ENCODE data around the gene KCNK18. TPM values are rescaled to one million over a fixed set of nuclear protein-coding genes. Genes with fewer than 3 reads are reported as not detected.

The KCNK18 gene
- total RNA-seq, 1 experiment from 2014 or later, result not detected

DNA sequence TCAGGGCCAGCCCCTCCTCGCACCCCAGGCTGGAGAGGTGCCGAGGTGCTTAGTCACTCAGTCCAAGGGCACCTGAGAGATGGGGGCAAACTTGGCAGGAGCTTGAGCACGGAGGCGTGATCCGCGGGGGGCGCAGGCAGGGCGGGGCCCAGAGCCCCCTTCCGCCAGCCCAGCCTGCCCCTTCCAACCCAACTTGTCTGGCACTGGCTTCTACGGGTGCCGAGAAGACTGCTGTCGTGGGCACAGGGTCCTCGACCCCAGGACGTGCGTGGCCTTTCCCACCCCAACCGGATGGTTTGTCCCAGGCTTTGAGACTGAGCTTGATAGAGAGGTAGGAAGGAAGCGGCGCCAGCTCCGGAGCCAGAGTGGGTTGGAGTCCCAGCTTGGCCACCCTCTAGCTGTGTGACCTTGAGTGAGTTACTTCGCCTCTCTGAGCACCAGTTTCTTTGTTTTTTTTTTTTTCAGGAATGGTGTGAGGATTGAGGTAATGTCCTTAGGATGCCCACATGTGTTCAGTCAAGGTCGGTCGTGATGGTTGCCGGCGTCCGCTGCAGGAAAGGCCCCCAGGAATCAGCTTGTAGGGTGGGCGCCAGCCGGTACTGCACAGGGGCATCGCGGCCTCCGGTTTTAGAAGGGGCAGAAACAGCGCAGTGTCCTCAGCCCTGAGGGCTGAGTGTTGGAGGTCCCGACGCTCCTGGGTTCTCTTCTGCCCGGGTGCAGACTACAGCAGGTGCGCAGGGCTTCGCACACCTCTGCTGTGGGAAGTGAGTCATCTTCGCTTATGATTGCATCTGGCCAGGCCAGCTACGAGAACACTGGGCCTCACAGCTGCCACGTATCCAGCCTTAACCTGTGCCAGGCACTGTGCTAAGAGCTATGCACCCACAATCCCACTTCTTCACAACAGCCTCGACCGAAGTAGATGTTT lies 30.6 kb upstream of the KCNK18 start:
- Histone ChIP-seq H3K4me2 (ENCODE audit: insufficient read depth, insufficient read length, low read length) (peak overlapping the region; percentile 44), H3T11ph (ENCODE audit: low read length) (no peak overlapping the region), H3K4me1 (ENCODE audit: insufficient read depth, low read length) (peaks cover under 1% of the 10 kb centered on the region; the same call in 1 of the 2 replicates), H2BK120ac (ENCODE audit: low read depth, low read length, poor library complexity, severe bottlenecking) (no peak overlapping the region), H4K5ac (ENCODE audit: insufficient read length, low read depth, low read length) (no peak overlapping the region), H3K27me3 (ENCODE audit: insufficient read depth, low read length) (peaks cover 88% of the 10 kb centered on the region), H3K79me2 (ENCODE audit: insufficient read depth, low read length) (no peaks in the 10 kb centered on the region), H3K27ac (ENCODE audit: insufficient read length, low read depth, low read length) (no peak overlapping the region), H2BK5ac (ENCODE audit: insufficient read length, low read length) (no peak overlapping the region), H3K23me2 (ENCODE audit: insufficient read length, low read depth, low read length, poor library complexity, severe bottlenecking) (peaks cover 18% of the 10 kb centered on the region), H4K8ac (replicated peaks; ENCODE audit: insufficient read length, low read depth, low read length) (no peak overlapping the region), H3K14ac (ENCODE audit: insufficient read depth, low read length) (no peak overlapping the region), H4K91ac (ENCODE audit: insufficient read length, low read depth, low read length) (no peak overlapping the region), H3K18ac (ENCODE audit: insufficient read length, low read depth, low read length) (no peak overlapping the region), H3K23ac (ENCODE audit: insufficient read length, low read depth, low read length) (no peak overlapping the region), H3K9ac (ENCODE audit: extremely low read depth, insufficient read length, low read length) (no peak overlapping the region), H2AFZ (ENCODE audit: low read length) (no peak overlapping the region), H3K4ac (ENCODE audit: low read depth, low read length) (no peak overlapping the region), H2BK20ac (ENCODE audit: low read depth, low read length, poor library complexity, severe bottlenecking) (no peak overlapping the region), H3K9me3 (ENCODE audit: control insufficient read depth, low read depth, low read length) (no peaks in the 10 kb centered on the region), H2BK12ac (ENCODE audit: insufficient read length, low read depth, low read length) (no peak overlapping the region), H3K79me1 (ENCODE audit: insufficient read depth, low read depth, low read length, poor library complexity, severe bottlenecking) (no peaks in the 10 kb centered on the region), H3K56ac (ENCODE audit: insufficient read length, low read depth, low read length) (no peak overlapping the region), H2BK15ac (ENCODE audit: low read depth, low read length) (no peak overlapping the region), H2AK5ac (ENCODE audit: insufficient read length, low read length) (no peak overlapping the region), H4K20me1 (ENCODE audit: control insufficient read depth, insufficient read depth, insufficient read length) (no peaks in the 10 kb centered on the region)
- Mint-ChIP-seq H3K27me3 (ENCODE audit: low read depth) (peaks cover 99% of the 10 kb centered on the region), H3K4me3 (peak overlapping the region in 1 of 2 experiments; percentile 80; a peak in 3 of 5 replicates), H3K9me3 (peaks cover 0 to 4% of the 10 kb centered on the region in 2 experiments; a peak in 1 of 5 replicates), H3K36me3 (ENCODE audit: insufficient read depth in 1 of 3, low read depth in 3 of 3) (no peaks in the 10 kb centered on the region; a peak in 1 of 7 replicates), H3K27ac (no peak overlapping the region), H3K4me1 (peaks cover 15 to 41% of the 10 kb centered on the region in 2 experiments)
- no CpG with 5 or more reads among the region's 41 CpGs for WGBS (ENCODE audit: extremely low coverage, insufficient read length, low lambda C conversion rate)
- DNase-seq, result peak; percentile 32
- no peak for TF ChIP-seq CTCF (conservative IDR thresholded peaks at IDR 0.05)

Data from H9 (cell line).